GM18508 (cell line): ENCODE data around the gene SYT1.

Experiments used
- ATAC-seq: cut with Tn5 transposase; IDR thresholded peaks from one replicate; pipeline ENCODE4 v1.9.1; 2021; ENCODE audit warnings: moderate number of reproducible peaks; ENCODE audit not compliant: insufficient read depth, unreplicated experiment

The SYT1 gene

GRCh38 chr12:79048962-79049361 is 184.4 kb downstream of the SYT1 start:
- ATAC-seq: no peak

GRCh38 chr12:79053394-79053793 is 188.8 kb downstream of the SYT1 start:
- no peak for ATAC-seq

GRCh38 chr12:79055926-79056674 is 191.5 kb downstream of the SYT1 start:
- ATAC-seq: no peak

GRCh38 chr12:79056775-79057174 is 192.2 kb downstream of the SYT1 start:
- ATAC-seq: no peak

- no peak for ATAC-seq
These were observed 193.0 kb downstream of the SYT1 start for GRCh38 chr12:79057540-79057939.

- peak; percentile 46 for ATAC-seq
These were observed 193.8 kb downstream of the SYT1 start for GRCh38 chr12:79058342-79058741.

- ATAC-seq: no peak
These were observed 195.0 kb downstream of the SYT1 start for GRCh38 chr12:79059557-79059956.

- ATAC-seq: no peak
These were observed 198.7 kb downstream of the SYT1 start for GRCh38 chr12:79063258-79063657.

GRCh38 chr12:79067977-79068376 is 203.4 kb downstream of the SYT1 start:
- no peak for ATAC-seq

- peak; percentile 98 for ATAC-seq
These were observed 204.4 kb downstream of the SYT1 start for GRCh38 chr12:79069009-79069408.

GRCh38 chr12:79071498-79071897 is 206.9 kb downstream of the SYT1 start:
- no peak for ATAC-seq

- no peak for ATAC-seq
These were observed 208.9 kb downstream of the SYT1 start for GRCh38 chr12:79073506-79073905.

GRCh38 chr12:79082595-79082994 is 218.0 kb downstream of the SYT1 start:
- ATAC-seq: no peak

GRCh38 chr12:79083181-79083580 is 218.6 kb downstream of the SYT1 start:
- ATAC-seq: no peak

- no peak for ATAC-seq
These were observed 220.6 kb downstream of the SYT1 start for GRCh38 chr12:79085106-79085682.

- no peak for ATAC-seq
These were observed 222.1 kb downstream of the SYT1 start for GRCh38 chr12:79086541-79087296.

GRCh38 chr12:79098530-79098929 is 234.0 kb downstream of the SYT1 start:
- ATAC-seq: no peak

GRCh38 chr12:79108962-79109361 is 244.4 kb downstream of the SYT1 start:
- ATAC-seq: no peak

- ATAC-seq: no peak
These were observed 250.3 kb downstream of the SYT1 start for GRCh38 chr12:79114896-79115295.

- no peak for ATAC-seq
These were observed 251.2 kb downstream of the SYT1 start for GRCh38 chr12:79115743-79116142.

GRCh38 chr12:79119796-79120195 is 255.2 kb downstream of the SYT1 start:
- no peak for ATAC-seq
